HCT116 (cell line): Measurements from ENCODE around the gene SPIRE2. TPM values are rescaled to one million over a fixed set of nuclear protein-coding genes. Genes with fewer than 3 reads are reported as not detected.

Experiments used
- ATAC-seq: fragments of 200-7000 bp; cut with Tn5 transposase; 2 replicates; pipeline ENCODE4 v1.9.1; 2020; ENCODE audit warnings: mild to moderate bottlenecking, moderate library complexity
- BruUV-seq: library from RNA; stranded (reverse); fragments of 400-500 nt; replicated peaks from 2 replicates; lab custom pipeline; 2021; lab: Mats Ljungman, UMichigan
- CTCF ChIA-PET: fragments of 300-600 bp; sonication (Branson Sonifier 250); formaldehyde crosslinking; loops from one replicate; lab custom pipeline; 2021; ENCODE audit warnings: antibody characterized with exemption; lab: Charles Lee
- POLR2A ChIA-PET: fragments of 300-600, 350-600 bp; sonication (Branson Sonifier 250); formaldehyde crosslinking; loops from one replicate; lab custom pipeline; 2021; ENCODE audit warnings: antibody characterized with exemption; lab: Charles Lee
- RAD21 ChIA-PET, 2 experiments: fragments of 300-600 bp; sonication (Branson Sonifier 250); formaldehyde crosslinking; loops; one replicate each; lab custom pipeline; 2023; ENCODE audit warnings: low total read pairs in 2 of 2; ENCODE audit not compliant: uncharacterized antibody in 2 of 2, unreplicated experiment in 2 of 2, low non-redundant PET in 1 of 2; lab: Charles Lee
- DNase-seq: peaks from one replicate; pipeline ENCODE4 v3.0.0-alpha.2; 2010; ENCODE audit warnings: low read depth, low spot score
- H2AFZ ChIP-seq: fragments of 200-600 bp; shearing (Covaris generic), sonication (generic); 2 replicates; pipeline ENCODE4 v1.6.1; 2017; ENCODE audit warnings: low read depth, mixed run types, mixed read lengths, antibody characterized with exemption, low read length; ENCODE audit not compliant: poor library complexity, severe bottlenecking
- H3K27ac ChIP-seq: 2 replicates; pipeline ENCODE4 v1.5.1; 2012; ENCODE audit warnings: low read depth, low read length
- H3K27me3 ChIP-seq: fragments of 200-600 bp; sonication (generic); 2 replicates; pipeline ENCODE4 v1.6.1; 2016; ENCODE audit warnings: mixed run types, low read length, mixed read lengths; ENCODE audit not compliant: insufficient read depth
- H3K36me3 ChIP-seq, 2 experiments: fragments of 200-500 bp in 1 of 2; fragments of 200-600 bp in 1 of 2; sonication (Bioruptor generic) in 1 of 2; sonication (generic) in 1 of 2; 2 replicates each; pipeline versions ENCODE4 v1.5.1 to v1.6.1; 2014 to 2016; ENCODE audit warnings: low read length in 2 of 2, inconsistent platforms in 1 of 2, mixed read lengths in 1 of 2, mixed run types in 1 of 2; ENCODE audit not compliant: insufficient read depth in 2 of 2, control insufficient read depth in 1 of 2
- H3K4me1 ChIP-seq, 2 experiments: fragments of 200-600 bp in 1 of 2; sonication (generic) in 1 of 2; 2 replicates each; pipeline versions ENCODE4 v1.5.1 to v1.6.1; 2012 to 2017; ENCODE audit warnings: low read length in 2 of 2, inconsistent platforms in 1 of 2, mild to moderate bottlenecking in 1 of 2, mixed read lengths in 1 of 2, mixed run types in 1 of 2, moderate library complexity in 1 of 2; ENCODE audit not compliant: insufficient read depth in 2 of 2, control insufficient read depth in 1 of 2
- H3K4me2 ChIP-seq: fragments of 200-600 bp; sonication (generic); 2 replicates; pipeline ENCODE4 v1.6.1; 2017; ENCODE audit warnings: mixed run types, low read length, mixed read lengths
- H3K4me3 ChIP-seq, 2 experiments: fragments of 200-600 bp in 1 of 2; sonication (generic) in 1 of 2; replicated peaks in 1 of 2; 2 replicates each; pipeline ENCODE4 v1.5.1; 2011 to 2016; ENCODE audit warnings: low read length in 2 of 2, control low read depth in 1 of 2, low read depth in 1 of 2, mild to moderate bottlenecking in 1 of 2, mixed read lengths in 1 of 2, mixed run types in 1 of 2
- H3K79me2 ChIP-seq: fragments of 200-600 bp; sonication (generic); 2 replicates; pipeline ENCODE4 v1.6.1; 2017; ENCODE audit warnings: mild to moderate bottlenecking, mixed run types, low read length, moderate library complexity, mixed read lengths; ENCODE audit not compliant: insufficient read depth
- H3K9ac ChIP-seq: fragments of 200-600 bp; sonication (generic); 2 replicates; pipeline ENCODE4 v1.6.1; 2016; ENCODE audit warnings: low read length, mixed read lengths
- H3K9me2 ChIP-seq: fragments of 200-600 bp; sonication (generic), shearing (Covaris generic); 2 replicates; pipeline ENCODE4 v1.6.1; 2017; ENCODE audit warnings: mixed run types, mild to moderate bottlenecking, moderate library complexity; ENCODE audit not compliant: insufficient read depth
- H3K9me3 ChIP-seq, 2 experiments: fragments of 200-500 bp in 1 of 2; fragments of 200-600 bp in 1 of 2; sonication (Bioruptor generic) in 1 of 2; sonication (generic) in 1 of 2; 2 replicates each; pipeline ENCODE4 v1.6.1; 2014 to 2017; ENCODE audit warnings: low read length in 2 of 2, mixed read lengths in 2 of 2, inconsistent platforms in 1 of 2, low read depth in 1 of 2, mild to moderate bottlenecking in 1 of 2, mixed run types in 1 of 2, moderate library complexity in 1 of 2; ENCODE audit not compliant: control insufficient read depth in 1 of 2, insufficient read depth in 1 of 2
- H4K20me1 ChIP-seq: fragments of 200-600 bp; sonication (generic), shearing (Covaris generic); 2 replicates; pipeline ENCODE4 v1.6.1; 2017; ENCODE audit warnings: mixed run types, mild to moderate bottlenecking, moderate library complexity; ENCODE audit not compliant: insufficient read depth
- ATF3 ChIP-seq: IDR thresholded peaks from 2 replicates; pipeline ENCODE4 v1.6.1; 2012
- CBX3 ChIP-seq: IDR thresholded peaks from 2 replicates; pipeline ENCODE4 v1.6.1; 2012; ENCODE audit warnings: low read depth
- CEBPB ChIP-seq: IDR thresholded peaks from 2 replicates; pipeline ENCODE4 v1.6.1; 2012; ENCODE audit warnings: low read depth
- EGR1 ChIP-seq: IDR thresholded peaks from 2 replicates; pipeline ENCODE4 v1.6.1; 2012; ENCODE audit warnings: low read depth
- ELF1 ChIP-seq: IDR thresholded peaks from 2 replicates; pipeline ENCODE4 v1.6.1; 2012; ENCODE audit warnings: low read depth, borderline replicate concordance
- EZH2phosphoT487 ChIP-seq: fragments of 200-600 bp; IDR thresholded peaks from 2 replicates; pipeline ENCODE4 v1.6.1; 2018; ENCODE audit warnings: antibody characterized with exemption, borderline replicate concordance
- FOSL1 ChIP-seq: IDR thresholded peaks from 2 replicates; pipeline ENCODE4 v1.6.1; 2012; ENCODE audit warnings: low read depth
- JUND ChIP-seq: IDR thresholded peaks from 2 replicates; pipeline ENCODE4 v1.6.1; 2012
- MAX ChIP-seq: IDR thresholded peaks from 2 replicates; pipeline ENCODE4 v1.6.1; 2012
- POLR2AphosphoS5 ChIP-seq: IDR thresholded peaks from 2 replicates; pipeline ENCODE4 v1.6.1; 2011; ENCODE audit warnings: mild to moderate bottlenecking, low read depth, low read length, moderate library complexity
- RAD21 ChIP-seq: IDR thresholded peaks from 2 replicates; pipeline ENCODE4 v1.6.1; 2012; ENCODE audit warnings: low read depth, mild to moderate bottlenecking
- SIN3A ChIP-seq: IDR thresholded peaks from 2 replicates; pipeline ENCODE4 v1.6.1; 2012; ENCODE audit warnings: low read depth
- SP1 ChIP-seq: IDR thresholded peaks from 2 replicates; pipeline ENCODE4 v1.6.1; 2012; ENCODE audit warnings: low read depth
- SRF ChIP-seq: IDR thresholded peaks from 2 replicates; pipeline ENCODE4 v1.6.1; 2012; ENCODE audit warnings: low read depth
- TCF7L2 ChIP-seq: IDR thresholded peaks from 2 replicates; pipeline ENCODE4 v1.7.0; 2011; ENCODE audit warnings: borderline replicate concordance, inconsistent platforms; ENCODE audit not compliant: insufficient read depth, insufficient read length; ENCODE audit errors: extremely low read depth
- YY1 ChIP-seq: IDR thresholded peaks from 2 replicates; pipeline ENCODE4 v1.6.1; 2011; ENCODE audit warnings: low read length, low read depth, moderate library complexity, mild to moderate bottlenecking; ENCODE audit not compliant: insufficient replicate concordance; ENCODE audit errors: extremely low read depth
- ZBTB33 ChIP-seq: IDR thresholded peaks from 2 replicates; pipeline ENCODE4 v1.6.1; 2011; ENCODE audit warnings: mild to moderate bottlenecking, low read length, moderate library complexity; ENCODE audit not compliant: insufficient replicate concordance; ENCODE audit errors: extremely low read depth
- ZNF274 ChIP-seq: fragments of 200-500 bp; sonication (Bioruptor generic); IDR thresholded peaks from 2 replicates; pipeline ENCODE4 v1.6.1; 2014; ENCODE audit warnings: mild to moderate bottlenecking, low read depth, low read length, inconsistent platforms
- intact Hi-C: fragments of 100-400 bp; cut with micrococcal nuclease; formaldehyde crosslinking; loops from 2 replicates; pipeline ENCODE4 v1.10.0; 2022
- total RNA-seq: library from RNA; stranded (reverse); gene quantifications from one replicate; pipeline ENCODE4 v1.2.1, GENCODE V29; 2021; ENCODE audit not compliant: unreplicated experiment

Gene SPIRE2
- total RNA-seq, 1 experiment from 2014 or later = 21.2 TPM

- ChIA-PET POLR2A (no interaction called here), CTCF (no interaction called here), RAD21 (no interaction called here)
- H3K79me2 ChIP-seq = peaks cover 4% of the 10 kb centered on the region; the same call in 1 of the 2 replicates
- H3K27me3 ChIP-seq = no peaks in the 10 kb centered on the region
- H3K9me2 ChIP-seq = no peaks in the 10 kb centered on the region
- ATAC-seq (peak; percentile 82), DNase-seq (no peak)
- no peaks in the 10 kb centered on the region for H4K20me1 ChIP-seq
- TF ChIP-seq EGR1 (no peak), ZNF274 (no peak), SP1 (no peak), SIN3A (no peak), SRF (no peak), FOSL1 (no peak), ZBTB33 (no peak), EZH2phosphoT487 (no peak), TCF7L2 (no peak), ELF1 (no peak), RAD21 (no peak), POLR2AphosphoS5 (no peak), ATF3 (no peak), YY1 (no peak), CEBPB (no peak), CBX3 (no peak), MAX (no peak), JUND (no peak)
- H3K9me3 ChIP-seq = peaks cover 0 to 5% of the 10 kb centered on the region in 2 experiments; a peak in 1 of 4 replicates
- no TSS peak for BruUV-seq
- peak overlapping the region; percentile 31 for H3K4me2 ChIP-seq
- 0 out of 2 replicates have a peak overlapping the region, but pooled peaks have one; percentile 0 for H3K9ac ChIP-seq
- no peak overlapping the region for H2AFZ ChIP-seq
- H3K27ac ChIP-seq = peak overlapping the region; percentile 17; the same call in 1 of the 2 replicates
- no peak overlapping the region for H3K4me3 ChIP-seq
- no peaks in the 10 kb centered on the region for H3K36me3 ChIP-seq
- peaks cover 20 to 30% of the 10 kb centered on the region in 2 experiments for H3K4me1 ChIP-seq
- intact Hi-C loops = no loop called here
These were observed 5.8 kb upstream of the SPIRE2 start for GRCh38 chr16:89822188-89823086.
